H1 (cell line): ENCODE measurements around the gene GREB1L. TPM values are rescaled to one million over a fixed set of nuclear protein-coding genes. Genes with fewer than 3 reads are reported as not detected.

Experiments
- SIRT6 ChIP-seq: IDR thresholded peaks from one replicate; pipeline ENCODE4 v1.7.1; 2012; ENCODE audit warnings: low read length, inconsistent platforms
- polyA plus RNA-seq, 7 experiments: library from polyadenylated mRNA; depleted of rRNA in 3 of 7; stranded (reverse) in 5 of 7; unstranded in 2 of 7; fragments of >200 nt in 5 of 7; fragments of 200-250 nt in 2 of 7; gene quantifications; 1 replicate in 5 of 7; 2 replicates in 1 of 7; 4 replicates in 1 of 7; pipeline versions ENCODE4 v1.2.1 to v1.2.3, GENCODE V29; 2011 to 2013; ENCODE audit warnings: missing spikeins in 2 of 7, mixed read lengths in 2 of 7
- total RNA-seq: library from RNA; stranded (reverse); fragmentation: NEBNext Ultra II Directional; extraction: Animal tissue kit (Norgen Biotek cat#: 25700); gene quantifications from 2 replicates; pipeline ENCODE4 v1.2.1, GENCODE V29; 2021
- TF ChIP-seq, protein P1 (sequence below): IDR thresholded peaks from 2 replicates; pipeline ENCODE4 v1.6.1; 2011; ENCODE audit warnings: low read depth, mild to moderate bottlenecking, low read length; ENCODE audit not compliant: insufficient read depth

Gene GREB1L
- total and polyA plus RNA-seq, 2 of the 8 experiments (the other 6 are each of a cell fraction or from before 2014, with no cell fraction given), result 0.34 to 1.6 TPM

DNA sequence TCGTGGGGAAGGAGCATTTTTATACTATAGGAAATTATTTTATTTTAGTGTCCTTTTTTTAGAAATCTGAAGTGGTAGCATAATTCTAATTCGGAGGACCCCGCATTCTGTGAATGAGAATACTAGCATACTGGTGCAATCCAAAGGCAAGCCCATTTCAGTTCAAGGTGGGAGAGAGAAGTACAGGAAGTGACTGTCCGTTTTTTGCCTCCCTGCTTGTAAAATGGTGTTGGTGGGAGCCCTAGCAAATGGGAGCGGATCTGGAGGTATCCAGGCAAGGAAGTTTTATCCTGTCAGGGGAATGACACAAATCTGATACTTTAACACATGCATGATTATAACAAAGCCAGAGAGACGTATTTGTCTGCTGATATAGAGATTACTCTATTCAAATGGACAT is 216.8 kb downstream of the GREB1L start (continued):
- TF ChIP-seq, protein P1, sequence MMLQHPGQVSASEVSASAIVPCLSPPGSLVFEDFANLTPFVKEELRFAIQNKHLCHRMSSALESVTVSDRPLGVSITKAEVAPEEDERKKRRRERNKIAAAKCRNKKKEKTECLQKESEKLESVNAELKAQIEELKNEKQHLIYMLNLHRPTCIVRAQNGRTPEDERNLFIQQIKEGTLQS, result no peak
- TF ChIP-seq SIRT6, result no peak
